Measurements from ENCODE around the gene NR4A2. TPM values are rescaled to one million over a fixed set of nuclear protein-coding genes. Genes with fewer than 3 reads are reported as not detected.

NR4A2 gene
- total and polyA plus RNA-seq, 2 donors: 0.61 to 4.4 TPM

DNA sequence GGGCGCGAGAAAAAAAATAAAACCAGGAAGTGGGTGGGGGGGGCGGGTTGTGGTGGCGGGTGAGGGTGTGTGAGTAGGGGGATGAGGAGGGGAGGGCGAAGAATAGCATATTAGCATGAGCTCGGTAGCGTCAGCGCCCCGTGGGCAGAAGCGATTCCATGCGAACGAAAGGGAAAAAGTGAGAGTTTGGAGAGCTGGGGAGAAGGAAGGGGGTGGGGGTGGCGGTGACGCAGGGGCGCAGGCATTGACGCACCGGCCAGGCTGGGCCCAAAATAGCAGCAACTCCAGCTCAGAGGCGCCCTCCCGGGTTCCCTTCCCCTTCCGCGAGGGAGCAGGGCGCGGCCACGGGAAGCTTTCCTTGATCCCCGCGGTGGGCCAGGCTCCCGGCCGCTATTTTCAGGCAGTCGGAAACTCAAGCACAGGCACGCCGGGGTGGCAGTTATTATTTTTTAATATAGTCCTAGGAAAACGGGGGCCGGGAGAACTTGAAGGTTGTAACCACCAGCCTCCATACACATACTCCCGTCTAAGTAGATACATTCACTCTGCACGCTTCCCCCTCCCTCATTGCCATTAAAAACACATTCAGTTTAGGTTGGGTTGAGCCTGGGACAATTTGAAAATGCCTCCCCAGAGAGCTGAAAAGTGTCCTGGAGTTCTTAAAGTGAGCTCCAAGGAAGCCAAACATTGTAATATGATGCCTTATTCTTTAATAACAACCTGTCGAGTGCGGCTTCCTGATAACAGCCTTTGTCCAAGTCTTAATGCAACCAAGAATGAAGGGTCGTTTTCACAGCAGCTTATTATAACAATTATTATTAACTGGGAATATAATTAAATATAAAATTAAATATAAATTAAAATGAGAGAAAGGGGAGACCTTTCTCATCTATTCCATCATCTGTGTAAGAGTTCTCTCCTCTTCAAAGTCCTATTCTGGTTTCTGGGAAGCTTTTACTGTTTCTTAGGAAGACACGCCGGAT lies 2.3 kb upstream of the NR4A2 start:
- H3K9me3 ChIP-seq (ENCODE audit: control insufficient read depth in 2 of 2, insufficient read depth in 1 of 2, low read length in 1 of 2): peaks cover 1 to 7% of the 10 kb centered on the region in 2 donors
- H3K27me3 ChIP-seq (ENCODE audit: control insufficient read depth in 2 of 2, insufficient read depth in 1 of 2, low read length in 1 of 2): peaks cover 53 to 55% of the 10 kb centered on the region in 2 donors
- peak in 3 of 9 donors; percentile 46 to 79 (median 65) for DNase-seq (ENCODE audit: low read depth in 6 of 9, low spot score in 9 of 9)
- peak overlapping the region; percentile 78 to 84 for H3K27ac ChIP-seq (ENCODE audit: low read depth in 1 of 2, low read length in 1 of 2)
- H3K4me3 ChIP-seq (ENCODE audit: low read length in 2 of 2): peak overlapping the region; percentile 54 to 64
- WGBS: 2% methylated on average over 40 of the region's 40 CpGs
- no peaks in the 10 kb centered on the region for H3K36me3 ChIP-seq (ENCODE audit: control insufficient read depth in 2 of 2, insufficient read depth in 2 of 2, low read length in 1 of 2)
- peaks cover 20 to 38% of the 10 kb centered on the region in 2 donors for H3K4me1 ChIP-seq (ENCODE audit: control insufficient read depth in 2 of 2, insufficient read depth in 2 of 2, low read length in 2 of 2)

DNA sequence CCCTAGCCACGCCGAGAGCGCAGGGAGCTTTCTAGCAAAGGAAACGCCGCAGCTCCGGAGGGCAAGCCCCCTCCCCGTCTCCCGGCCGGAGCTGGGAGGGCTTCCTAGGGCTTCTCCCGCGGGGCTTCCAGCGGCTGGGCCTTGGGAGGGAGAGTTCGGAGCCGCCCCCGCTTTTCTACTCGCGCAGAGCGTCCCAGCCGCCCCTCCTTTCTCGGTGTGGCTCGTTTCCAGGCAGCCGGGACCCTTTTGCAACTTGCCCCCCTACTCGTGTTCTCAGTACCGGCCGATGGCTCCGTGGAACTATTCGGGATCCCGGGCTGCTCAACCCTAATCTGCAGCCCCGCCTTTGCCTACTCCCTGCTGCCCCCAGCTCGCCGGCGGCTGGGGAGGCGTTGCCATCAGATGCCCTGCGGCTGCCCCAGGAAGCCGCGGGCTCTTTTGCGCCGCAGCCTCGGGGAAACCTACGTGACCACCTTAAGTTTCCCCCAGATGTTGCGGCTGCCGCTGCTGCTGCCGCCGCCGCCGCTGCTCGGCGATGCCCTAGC lies 1.5 kb upstream of the NR4A2 start:
- peak overlapping the region; percentile 78 to 84 for H3K27ac ChIP-seq (ENCODE audit: low read depth in 1 of 2, low read length in 1 of 2)
- under 1% methylated on average over 48 of the region's 48 CpGs for WGBS
- DNase-seq (ENCODE audit: low read depth in 6 of 9, low spot score in 9 of 9): peak in 3 of 9 donors; percentile 15 to 71 (median 56)
- peaks cover 20 to 44% of the 10 kb centered on the region in 2 donors for H3K4me1 ChIP-seq (ENCODE audit: control insufficient read depth in 2 of 2, insufficient read depth in 2 of 2, low read length in 2 of 2)
- peaks cover 54 to 63% of the 10 kb centered on the region in 2 donors for H3K27me3 ChIP-seq (ENCODE audit: control insufficient read depth in 2 of 2, insufficient read depth in 1 of 2, low read length in 1 of 2)
- H3K9me3 ChIP-seq (ENCODE audit: control insufficient read depth in 2 of 2, insufficient read depth in 1 of 2, low read length in 1 of 2): peaks cover 1 to 7% of the 10 kb centered on the region in 2 donors
- H3K36me3 ChIP-seq (ENCODE audit: control insufficient read depth in 2 of 2, insufficient read depth in 2 of 2, low read length in 1 of 2): no peaks in the 10 kb centered on the region
- peak overlapping the region; percentile 54 to 64 for H3K4me3 ChIP-seq (ENCODE audit: low read length in 2 of 2)

DNA sequence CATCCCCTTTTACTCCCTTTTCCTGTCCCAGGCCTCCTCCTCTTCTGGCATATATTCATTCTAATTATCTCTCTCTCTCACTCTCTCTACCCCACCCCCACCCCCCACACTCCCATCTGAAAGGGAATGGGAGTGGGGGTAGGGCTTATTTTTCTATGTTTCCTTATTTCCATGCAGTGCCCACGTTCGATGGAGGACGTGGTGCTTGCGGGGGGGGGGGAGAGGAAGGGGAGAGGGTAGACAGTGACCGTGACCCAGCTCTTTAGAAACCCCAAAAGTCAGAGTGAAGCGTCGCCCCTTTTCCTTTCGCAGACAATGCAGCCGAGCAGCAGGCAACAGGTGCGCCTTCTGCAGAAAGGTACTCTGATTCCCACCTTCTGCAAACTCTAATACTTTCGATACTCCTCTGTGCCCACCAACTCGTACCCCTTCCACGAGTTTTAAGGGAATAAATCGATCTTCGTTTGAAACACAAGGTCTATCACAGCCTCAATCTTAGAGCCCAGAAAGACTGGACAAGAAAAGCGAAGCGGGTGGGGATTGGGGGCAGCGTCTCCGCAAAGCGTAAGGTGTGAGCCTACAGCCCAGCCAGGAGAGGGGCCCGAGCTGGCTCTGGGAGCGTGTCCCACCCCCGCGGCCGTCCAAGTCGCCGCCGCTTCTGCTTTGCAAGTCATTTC lies 891 bp upstream of the NR4A2 start:
- Histone ChIP-seq H3K4me3 (ENCODE audit: low read length in 2 of 2) (peak overlapping the region; percentile 54 to 64), H3K4me1 (ENCODE audit: control insufficient read depth in 2 of 2, insufficient read depth in 2 of 2, low read length in 2 of 2) (peaks cover 20 to 46% of the 10 kb centered on the region in 2 donors), H3K27me3 (ENCODE audit: control insufficient read depth in 2 of 2, insufficient read depth in 1 of 2, low read length in 1 of 2) (peaks cover 59 to 69% of the 10 kb centered on the region in 2 donors), H3K36me3 (ENCODE audit: control insufficient read depth in 2 of 2, insufficient read depth in 2 of 2, low read length in 1 of 2) (no peaks in the 10 kb centered on the region), H3K27ac (ENCODE audit: low read depth in 1 of 2, low read length in 1 of 2) (peak overlapping the region; percentile 78 to 84), H3K9me3 (ENCODE audit: control insufficient read depth in 2 of 2, insufficient read depth in 1 of 2, low read length in 1 of 2) (peaks cover 1 to 7% of the 10 kb centered on the region in 2 donors)
- under 1% methylated on average over 28 of the region's 28 CpGs for WGBS
- peak in 2 of 9 donors; percentile 28 to 39 for DNase-seq (ENCODE audit: low read depth in 6 of 9, low spot score in 9 of 9)

DNA sequence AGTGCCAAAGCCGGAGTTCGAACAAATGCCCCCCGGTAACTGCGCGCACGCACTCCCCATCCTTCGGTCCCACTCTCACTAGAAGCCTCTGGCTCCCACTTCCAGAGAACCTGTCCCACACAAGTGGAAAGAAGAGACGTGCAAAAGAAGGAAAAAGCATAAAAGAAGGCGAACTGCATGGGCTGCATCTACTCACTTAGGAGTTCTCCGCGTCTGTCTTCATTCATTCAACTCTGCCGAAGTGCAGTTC lies 312 bp downstream of the NR4A2 start:
- no peak for DNase-seq (ENCODE audit: low read depth in 6 of 9, low spot score in 9 of 9)
- WGBS: 2% methylated on average over 12 of the region's 12 CpGs
- peak overlapping the region in 1 of 2 donors; percentile 61 for H3K27ac ChIP-seq (ENCODE audit: low read depth in 1 of 2, low read length in 1 of 2)

DNA sequence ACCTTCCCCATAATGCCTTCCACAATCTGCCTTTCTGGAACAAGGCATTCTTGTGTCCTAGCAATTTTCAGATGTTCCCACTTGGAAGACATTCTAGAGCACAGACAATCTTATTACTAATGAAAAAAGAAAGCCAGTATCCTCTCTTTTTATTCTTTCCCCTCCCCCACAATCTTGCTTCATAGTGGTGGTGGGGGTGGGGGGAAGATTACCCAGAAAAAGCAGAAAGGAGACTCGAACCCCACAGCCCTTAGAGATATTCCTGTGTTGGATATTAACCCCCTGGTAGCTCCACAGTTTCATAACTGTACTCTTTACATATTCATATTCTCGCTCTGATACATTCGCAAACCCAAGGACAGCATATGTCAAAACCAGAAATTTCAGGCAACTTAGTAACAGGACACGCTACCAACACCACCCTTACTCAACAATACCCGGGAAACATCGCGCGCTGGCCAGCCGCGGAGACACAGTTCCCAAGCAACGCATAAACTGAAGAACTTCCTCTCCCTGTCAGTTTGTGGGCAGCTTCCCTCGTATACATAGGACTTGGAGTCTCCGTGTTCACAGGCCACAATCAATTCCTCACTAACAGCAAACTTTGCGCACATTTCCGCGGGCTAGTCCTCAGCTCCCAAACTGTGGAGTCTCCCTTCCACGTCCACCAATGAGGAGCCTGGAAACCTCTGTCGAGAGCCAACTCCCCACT lies 793 bp downstream of the NR4A2 start:
- Histone ChIP-seq H3K27me3 (ENCODE audit: control insufficient read depth in 2 of 2, insufficient read depth in 1 of 2, low read length in 1 of 2) (peaks cover 76 to 86% of the 10 kb centered on the region in 2 donors), H3K4me1 (ENCODE audit: control insufficient read depth in 2 of 2, insufficient read depth in 2 of 2, low read length in 2 of 2) (peaks cover 20 to 46% of the 10 kb centered on the region in 2 donors), H3K27ac (ENCODE audit: low read depth in 1 of 2, low read length in 1 of 2) (no peak overlapping the region), H3K4me3 (ENCODE audit: low read length in 2 of 2) (peak overlapping the region; percentile 54 to 64), H3K36me3 (ENCODE audit: control insufficient read depth in 2 of 2, insufficient read depth in 2 of 2, low read length in 1 of 2) (no peaks in the 10 kb centered on the region), H3K9me3 (ENCODE audit: control insufficient read depth in 2 of 2, insufficient read depth in 1 of 2, low read length in 1 of 2) (peaks cover 3 to 10% of the 10 kb centered on the region in 2 donors)
- peak in 1 of 9 donors; percentile 46 for DNase-seq (ENCODE audit: low read depth in 6 of 9, low spot score in 9 of 9)
- WGBS: 1% methylated on average over 18 of the region's 18 CpGs

More for the DNA sequence above, 312 bp downstream of the NR4A2 start:
- peak overlapping the region; percentile 54 to 64 for H3K4me3 ChIP-seq (ENCODE audit: low read length in 2 of 2)
- no peaks in the 10 kb centered on the region for H3K36me3 ChIP-seq (ENCODE audit: control insufficient read depth in 2 of 2, insufficient read depth in 2 of 2, low read length in 1 of 2)
- H3K27me3 ChIP-seq (ENCODE audit: control insufficient read depth in 2 of 2, insufficient read depth in 1 of 2, low read length in 1 of 2): peaks cover 71 to 81% of the 10 kb centered on the region in 2 donors
- H3K4me1 ChIP-seq (ENCODE audit: control insufficient read depth in 2 of 2, insufficient read depth in 2 of 2, low read length in 2 of 2): peaks cover 20 to 46% of the 10 kb centered on the region in 2 donors
- H3K9me3 ChIP-seq (ENCODE audit: control insufficient read depth in 2 of 2, insufficient read depth in 1 of 2, low read length in 1 of 2): peaks cover 3 to 10% of the 10 kb centered on the region in 2 donors

DNA sequence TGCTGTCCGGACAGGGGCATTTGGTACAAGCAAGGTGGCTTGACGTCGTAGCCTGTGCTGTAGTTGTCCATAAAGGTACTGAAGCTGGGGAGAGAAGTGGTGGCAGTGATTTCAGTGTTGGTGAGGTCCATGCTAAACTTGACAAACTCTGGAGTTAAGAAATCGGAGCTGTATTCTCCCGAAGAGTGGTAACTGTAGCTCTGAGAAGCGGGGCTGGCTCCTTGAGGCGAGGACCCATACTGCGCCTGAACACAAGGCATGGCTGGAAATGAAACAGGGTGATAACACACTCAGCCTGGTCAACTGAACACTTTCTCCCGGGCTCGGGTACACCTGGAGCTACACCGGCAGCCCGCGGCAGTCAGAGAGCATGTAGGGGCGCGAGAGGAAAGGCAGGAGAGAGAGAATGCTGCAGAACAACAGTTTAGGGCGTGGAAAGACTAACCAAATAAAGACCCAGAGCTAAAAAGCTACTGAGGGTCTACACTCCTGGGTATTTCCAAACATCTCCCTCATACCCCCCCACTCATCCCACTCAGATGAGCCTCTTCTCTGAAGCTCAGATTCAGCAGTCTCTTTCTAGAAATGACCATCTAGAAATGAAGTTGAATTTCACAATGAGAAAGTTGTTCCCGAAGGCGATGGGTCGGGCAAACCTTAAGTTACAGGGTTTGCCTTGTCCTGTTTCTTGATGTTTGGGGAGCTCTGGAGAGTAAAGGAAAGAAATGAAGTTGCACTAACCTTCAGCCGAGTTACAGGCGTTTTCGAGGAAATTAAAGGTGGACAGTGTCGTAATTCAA lies 2.4 kb downstream of the NR4A2 start:
- no peak for DNase-seq (ENCODE audit: low read depth in 6 of 9, low spot score in 9 of 9)
- 20% methylated on average over 23 of the region's 23 CpGs for WGBS
- Histone ChIP-seq H3K4me1 (ENCODE audit: control insufficient read depth in 2 of 2, insufficient read depth in 2 of 2, low read length in 2 of 2) (peaks cover 20 to 46% of the 10 kb centered on the region in 2 donors), H3K27ac (ENCODE audit: low read depth in 1 of 2, low read length in 1 of 2) (no peak overlapping the region), H3K27me3 (ENCODE audit: control insufficient read depth in 2 of 2, insufficient read depth in 1 of 2, low read length in 1 of 2) (peaks cover 88 to 100% of the 10 kb centered on the region in 2 donors), H3K4me3 (ENCODE audit: low read length in 2 of 2) (no peak overlapping the region), H3K36me3 (ENCODE audit: control insufficient read depth in 2 of 2, insufficient read depth in 2 of 2, low read length in 1 of 2) (no peaks in the 10 kb centered on the region), H3K9me3 (ENCODE audit: control insufficient read depth in 2 of 2, insufficient read depth in 1 of 2, low read length in 1 of 2) (peaks cover 3 to 10% of the 10 kb centered on the region in 2 donors)

DNA sequence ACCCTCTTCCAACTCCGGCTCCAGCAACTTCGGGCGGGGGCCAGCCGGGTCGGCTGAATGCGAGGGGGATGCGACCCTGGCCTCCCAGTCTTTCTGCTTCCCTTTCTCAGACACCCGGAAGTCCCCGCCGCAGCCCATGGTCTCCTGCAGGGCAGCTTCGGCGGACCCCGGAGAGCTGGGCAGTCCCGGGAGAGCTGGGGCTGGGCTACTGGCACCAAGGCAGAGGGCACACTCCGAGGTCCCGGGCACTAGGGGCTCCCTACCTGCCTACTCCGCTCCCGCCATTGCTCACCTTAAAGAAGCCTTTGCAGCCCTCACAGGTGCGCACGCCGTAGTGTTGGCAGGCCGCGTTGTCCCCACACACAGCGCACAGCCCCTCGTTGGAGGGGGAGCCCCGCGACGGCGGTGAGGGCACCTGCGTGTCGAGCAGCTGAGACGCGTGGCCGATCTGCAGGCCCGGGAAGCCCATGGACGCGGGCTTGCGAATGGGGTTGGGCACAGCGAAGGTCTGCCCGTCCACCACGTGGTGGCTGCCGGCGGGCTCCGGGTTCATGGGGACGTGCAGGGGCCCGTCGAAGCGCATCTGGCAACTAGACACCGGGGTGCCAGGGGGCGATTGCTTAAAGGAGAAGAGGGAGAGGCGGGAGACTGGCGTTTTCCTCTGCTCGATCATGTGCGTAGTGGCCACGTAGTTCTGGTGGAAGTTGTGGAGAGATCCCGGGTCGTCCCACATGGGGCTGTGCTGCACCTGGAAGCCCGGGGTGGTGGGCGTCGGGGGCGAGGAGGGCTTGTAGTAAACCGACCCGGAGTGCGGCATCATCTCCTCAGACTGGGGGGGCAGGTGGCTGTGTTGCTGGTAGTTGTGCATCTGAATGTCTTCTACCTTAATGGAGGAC lies 3.2 kb downstream of the NR4A2 start:
- H3K9me3 ChIP-seq (ENCODE audit: control insufficient read depth in 2 of 2, insufficient read depth in 1 of 2, low read length in 1 of 2): peaks cover 3 to 10% of the 10 kb centered on the region in 2 donors
- H3K27me3 ChIP-seq (ENCODE audit: control insufficient read depth in 2 of 2, insufficient read depth in 1 of 2, low read length in 1 of 2): peaks cover 82 to 100% of the 10 kb centered on the region in 2 donors
- no peak for DNase-seq (ENCODE audit: low read depth in 6 of 9, low spot score in 9 of 9)
- WGBS: 6% methylated on average over 64 of the region's 64 CpGs
- H3K4me1 ChIP-seq (ENCODE audit: control insufficient read depth in 2 of 2, insufficient read depth in 2 of 2, low read length in 2 of 2): peaks cover 15 to 40% of the 10 kb centered on the region in 2 donors
- no peaks in the 10 kb centered on the region for H3K36me3 ChIP-seq (ENCODE audit: control insufficient read depth in 2 of 2, insufficient read depth in 2 of 2, low read length in 1 of 2)
- H3K27ac ChIP-seq (ENCODE audit: low read depth in 1 of 2, low read length in 1 of 2): no peak overlapping the region
- H3K4me3 ChIP-seq (ENCODE audit: low read length in 2 of 2): no peak overlapping the region
